Renal pelvis (tissue), 4 donors: ENCODE results near the gene RAP1GAP2. TPM values are rescaled to one million over a fixed set of nuclear protein-coding genes. Genes with fewer than 3 reads are reported as not detected.

Experiments
- DNase-seq: peaks from one replicate; pipeline ENCODE4 v3.0.0-alpha.2; 2013
- polyA plus RNA-seq, 3 donors: library from polyadenylated mRNA; unstranded; fragments of 120-200 nt; gene quantifications; one replicate each; pipeline ENCODE4 v1.2.1, GENCODE V29; 2013; ENCODE audit not compliant: insufficient read length in 3 of 3

RAP1GAP2 gene
- polyA plus RNA-seq, 3 donors, result 26.3 to 33.3 (median 27.0) TPM

- DNase-seq, result no peak
Measured at GRCh38 chr17:2906901-2907300, 110.7 kb downstream of the RAP1GAP2 start.

- DNase-seq, result peak; percentile 62
Measured at GRCh38 chr17:2909175-2909845, 113.1 kb downstream of the RAP1GAP2 start.

GRCh38 chr17:2909846-2910234, 113.6 kb downstream of the RAP1GAP2 start:
- DNase-seq, result no peak

- DNase-seq, result no peak
Measured at GRCh38 chr17:2911035-2911754, 115.0 kb downstream of the RAP1GAP2 start.

- DNase-seq, result no peak
Measured at GRCh38 chr17:2911755-2912111, 115.5 kb downstream of the RAP1GAP2 start.

- no peak for DNase-seq
Measured at GRCh38 chr17:2912754-2913153, 116.5 kb downstream of the RAP1GAP2 start.

GRCh38 chr17:2916461-2916860, 120.2 kb downstream of the RAP1GAP2 start:
- no peak for DNase-seq

- DNase-seq, result no peak
Measured at GRCh38 chr17:2921443-2921842, 125.2 kb downstream of the RAP1GAP2 start.

- no peak for DNase-seq
Measured at GRCh38 chr17:2924211-2924610, 128.0 kb downstream of the RAP1GAP2 start.

GRCh38 chr17:2925011-2925410, 128.8 kb downstream of the RAP1GAP2 start:
- no peak for DNase-seq

- no peak for DNase-seq
Measured at GRCh38 chr17:2926019-2926650, 129.9 kb downstream of the RAP1GAP2 start.

- DNase-seq, result no peak
Measured at GRCh38 chr17:2928294-2928890, 132.2 kb downstream of the RAP1GAP2 start.

- DNase-seq, result no peak
Measured at GRCh38 chr17:2929881-2930533, 133.8 kb downstream of the RAP1GAP2 start.

GRCh38 chr17:2931876-2932275, 135.6 kb downstream of the RAP1GAP2 start:
- DNase-seq, result no peak

- DNase-seq, result no peak
Measured at GRCh38 chr17:2932946-2933345, 136.7 kb downstream of the RAP1GAP2 start.

GRCh38 chr17:2933606-2934005, 137.4 kb downstream of the RAP1GAP2 start:
- no peak for DNase-seq

GRCh38 chr17:2935632-2936031, 139.4 kb downstream of the RAP1GAP2 start:
- DNase-seq, result no peak

GRCh38 chr17:2936351-2936750, 140.1 kb downstream of the RAP1GAP2 start:
- DNase-seq, result no peak

GRCh38 chr17:2936771-2937321, 140.6 kb downstream of the RAP1GAP2 start:
- no peak for DNase-seq

- no peak for DNase-seq
Measured at GRCh38 chr17:2937331-2938003, 141.2 kb downstream of the RAP1GAP2 start.

- no peak for DNase-seq
Measured at GRCh38 chr17:2939714-2940351, 143.6 kb downstream of the RAP1GAP2 start.
